OCI-LY7 (cell line): ENCODE data around the gene DNM3. TPM values are rescaled to one million over a fixed set of nuclear protein-coding genes. Genes with fewer than 3 reads are reported as not detected.

Experiments
- BruUV-seq: library from RNA; stranded (reverse); fragments of 400-500 nt; replicated peaks from 2 replicates; lab custom pipeline; 2021; lab: Mats Ljungman, UMichigan
- CTCF ChIA-PET: fragments of 300-600 bp; sonication (Branson Sonifier 250); formaldehyde crosslinking; loops from one replicate; lab custom pipeline; 2022; ENCODE audit warnings: antibody characterized with exemption; ENCODE audit not compliant: unreplicated experiment; lab: Charles Lee
- POLR2A ChIA-PET: fragments of 300-600 bp; sonication (Branson Sonifier 250); formaldehyde crosslinking; loops from one replicate; lab custom pipeline; 2022; ENCODE audit warnings: antibody characterized with exemption; lab: Charles Lee
- DNase-seq: peaks from one replicate; pipeline ENCODE4 v3.0.0-alpha.2; 2015; ENCODE audit warnings: low spot score
- H2AFZ ChIP-seq: fragments of 200-600 bp; sonication (generic), shearing (Covaris generic); 2 replicates; pipeline ENCODE4 v1.6.1; 2014; ENCODE audit warnings: mild to moderate bottlenecking, antibody characterized with exemption, low read length, moderate library complexity
- H3K27ac ChIP-seq: fragments of 200-600 bp; sonication (generic); 2 replicates; pipeline ENCODE4 v1.5.1; 2014; ENCODE audit warnings: mixed run types, low read depth, mild to moderate bottlenecking, moderate library complexity, low read length, inconsistent platforms; ENCODE audit not compliant: poor library complexity, severe bottlenecking
- H3K36me3 ChIP-seq: fragments of 200-600 bp; sonication (generic); 2 replicates; pipeline ENCODE4 v1.6.1; 2014; ENCODE audit warnings: mild to moderate bottlenecking, antibody characterized with exemption, low read length, moderate library complexity, mixed read lengths; ENCODE audit not compliant: insufficient read depth
- H3K4me1 ChIP-seq: fragments of 200-600 bp; sonication (generic); 2 replicates; pipeline ENCODE4 v1.5.1; 2014; ENCODE audit warnings: mild to moderate bottlenecking, low read length; ENCODE audit not compliant: insufficient read depth, poor library complexity, severe bottlenecking
- H3K4me2 ChIP-seq: fragments of 200-600 bp; sonication (generic); 2 replicates; pipeline ENCODE4 v1.6.1; 2014; ENCODE audit warnings: mild to moderate bottlenecking, low read length
- H3K4me3 ChIP-seq: fragments of 200-600 bp; sonication (generic); 2 replicates; pipeline ENCODE4 v1.5.1; 2014; ENCODE audit warnings: mild to moderate bottlenecking, low read depth, low read length; ENCODE audit not compliant: poor library complexity, severe bottlenecking
- H3K79me2 ChIP-seq: fragments of 200-600 bp; sonication (generic); 2 replicates; pipeline ENCODE4 v1.6.1; 2016; ENCODE audit warnings: low read depth, mild to moderate bottlenecking, low read length, moderate library complexity, mixed read lengths; ENCODE audit not compliant: insufficient read depth
- H3K9me2 ChIP-seq: fragments of 200-600 bp; sonication (generic); 2 replicates; pipeline ENCODE4 v1.6.1; 2016; ENCODE audit warnings: mild to moderate bottlenecking, low read length, mixed read lengths; ENCODE audit not compliant: insufficient read depth
- H3K9me3 ChIP-seq: fragments of 200-600 bp; sonication (generic); 2 replicates; pipeline ENCODE4 v1.6.1; 2014; ENCODE audit warnings: mild to moderate bottlenecking, mixed run types, low read length, mixed read lengths
- H4K20me1 ChIP-seq: fragments of 200-600 bp; sonication (generic); 2 replicates; pipeline ENCODE4 v1.6.1; 2014; ENCODE audit warnings: mild to moderate bottlenecking, antibody characterized with exemption, low read length, moderate library complexity, mixed read lengths; ENCODE audit not compliant: insufficient read depth
- EZH2phosphoT487 ChIP-seq: fragments of 200-600 bp; sonication (generic); IDR thresholded peaks from 2 replicates; pipeline ENCODE4 v1.6.1; 2018; ENCODE audit warnings: low read depth, borderline replicate concordance, mild to moderate bottlenecking, mixed run types, antibody characterized with exemption, low read length, moderate library complexity, mixed read lengths
- intact Hi-C: fragments of 100-400 bp; cut with micrococcal nuclease; formaldehyde crosslinking; loops from one replicate; pipeline ENCODE4 v1.10.0; 2022; ENCODE audit not compliant: unreplicated experiment
- total RNA-seq, 2 experiments: library from RNA; depleted of rRNA in 1 of 2; stranded (reverse); fragments of >200 nt in 1 of 2; shearing (Covaris generic) in 1 of 2; gene quantifications; 2 replicates each; pipeline ENCODE4 v1.2.3, GENCODE V29; 2014 to 2022
- TF ChIP-seq, protein P1 (sequence below): fragments of 200-600 bp; sonication (generic); conservative IDR thresholded peaks from 2 replicates; pipeline ENCODE4 v1.5.1; 2014; ENCODE audit warnings: mild to moderate bottlenecking, antibody characterized with exemption, low read length, moderate library complexity, mixed read lengths

Gene DNM3
- total RNA-seq, 2 experiments from 2014 or later, result 0.47 to 0.61 TPM

DNA sequence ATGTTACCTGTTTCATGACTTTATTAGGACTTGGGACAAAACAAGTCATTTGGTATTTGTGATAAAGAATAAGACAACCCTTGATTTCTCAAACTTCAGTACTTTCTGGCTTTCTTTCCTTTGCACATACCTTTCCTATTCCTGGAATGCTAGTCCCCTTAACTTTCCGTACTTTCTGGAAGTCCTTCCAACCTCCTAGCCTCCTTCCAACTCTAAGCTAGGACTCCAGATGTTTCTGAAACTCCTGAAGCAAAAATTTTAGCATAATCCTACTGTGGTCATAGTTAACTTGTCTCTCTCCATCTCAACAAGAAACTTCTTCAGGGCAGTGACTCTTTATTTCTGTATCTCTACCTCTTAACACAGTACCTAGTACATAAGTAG lies 559.4 kb downstream of the DNM3 start:
- Histone ChIP-seq H3K27ac (no peak overlapping the region), H3K9me2 (no peaks in the 10 kb centered on the region), H4K20me1 (no peaks in the 10 kb centered on the region), H3K36me3 (no peaks in the 10 kb centered on the region), H3K4me1 (peaks cover 6% of the 10 kb centered on the region), H3K4me2 (no peak overlapping the region), H3K79me2 (no peaks in the 10 kb centered on the region), H3K9me3 (no peaks in the 10 kb centered on the region), H2AFZ (no peak overlapping the region), H3K4me3 (no peak overlapping the region)
- POLR2A ChIA-PET, result interaction anchor here (1.5 kb wide), 1 partner anchor 41 kb away, joined by 4 read pairs; no protein-coding TSS in a partner anchor
- DNase-seq, result no peak
- CTCF ChIA-PET, result no interaction called here
- intact Hi-C loops, result no loop called here
- BruUV-seq, result no TSS peak
- TF ChIP-seq, protein P1, sequence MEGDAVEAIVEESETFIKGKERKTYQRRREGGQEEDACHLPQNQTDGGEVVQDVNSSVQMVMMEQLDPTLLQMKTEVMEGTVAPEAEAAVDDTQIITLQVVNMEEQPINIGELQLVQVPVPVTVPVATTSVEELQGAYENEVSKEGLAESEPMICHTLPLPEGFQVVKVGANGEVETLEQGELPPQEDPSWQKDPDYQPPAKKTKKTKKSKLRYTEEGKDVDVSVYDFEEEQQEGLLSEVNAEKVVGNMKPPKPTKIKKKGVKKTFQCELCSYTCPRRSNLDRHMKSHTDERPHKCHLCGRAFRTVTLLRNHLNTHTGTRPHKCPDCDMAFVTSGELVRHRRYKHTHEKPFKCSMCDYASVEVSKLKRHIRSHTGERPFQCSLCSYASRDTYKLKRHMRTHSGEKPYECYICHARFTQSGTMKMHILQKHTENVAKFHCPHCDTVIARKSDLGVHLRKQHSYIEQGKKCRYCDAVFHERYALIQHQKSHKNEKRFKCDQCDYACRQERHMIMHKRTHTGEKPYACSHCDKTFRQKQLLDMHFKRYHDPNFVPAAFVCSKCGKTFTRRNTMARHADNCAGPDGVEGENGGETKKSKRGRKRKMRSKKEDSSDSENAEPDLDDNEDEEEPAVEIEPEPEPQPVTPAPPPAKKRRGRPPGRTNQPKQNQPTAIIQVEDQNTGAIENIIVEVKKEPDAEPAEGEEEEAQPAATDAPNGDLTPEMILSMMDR, result no peak
- TF ChIP-seq EZH2phosphoT487, result no peak

DNA sequence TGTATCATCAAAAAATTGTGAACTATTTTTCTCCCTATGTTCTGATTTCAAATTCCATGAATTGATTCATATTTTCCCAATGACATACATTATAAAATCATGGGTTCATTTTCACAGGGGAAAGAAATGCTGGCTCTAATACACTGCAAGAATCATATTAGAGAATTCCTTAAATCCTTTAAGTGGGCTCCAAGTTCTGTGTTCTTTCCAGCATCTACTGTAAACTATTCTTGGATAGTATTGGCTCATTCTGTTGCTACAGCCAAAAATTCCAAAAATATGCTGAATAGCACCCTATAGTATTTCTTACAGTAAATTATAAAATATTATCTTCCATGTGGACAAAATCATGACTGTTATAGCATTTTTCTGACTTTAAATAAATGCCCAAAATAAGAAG lies 560.2 kb downstream of the DNM3 start:
- no peaks in the 10 kb centered on the region for H4K20me1 ChIP-seq
- H3K36me3 ChIP-seq, result no peaks in the 10 kb centered on the region
- no peak overlapping the region for H3K4me3 ChIP-seq
- POLR2A ChIA-PET, result interaction anchor here (1.5 kb wide), 1 partner anchor 42 kb away, joined by 4 read pairs; no protein-coding TSS in a partner anchor
- H3K4me2 ChIP-seq, result no peak overlapping the region
- peaks cover 6% of the 10 kb centered on the region for H3K4me1 ChIP-seq
- H3K79me2 ChIP-seq, result no peaks in the 10 kb centered on the region
- TF ChIP-seq, protein P1, result no peak
- no peak for TF ChIP-seq EZH2phosphoT487
- DNase-seq, result no peak
- intact Hi-C loops, result no loop called here
- H3K9me3 ChIP-seq, result no peaks in the 10 kb centered on the region
- H3K9me2 ChIP-seq, result 0 out of 2 replicates have a peak, but pooled peaks cover 3% of the 10 kb centered on the region
- BruUV-seq, result no TSS peak
- CTCF ChIA-PET, result no interaction called here
- no peak overlapping the region for H3K27ac ChIP-seq
- no peak overlapping the region for H2AFZ ChIP-seq

DNA sequence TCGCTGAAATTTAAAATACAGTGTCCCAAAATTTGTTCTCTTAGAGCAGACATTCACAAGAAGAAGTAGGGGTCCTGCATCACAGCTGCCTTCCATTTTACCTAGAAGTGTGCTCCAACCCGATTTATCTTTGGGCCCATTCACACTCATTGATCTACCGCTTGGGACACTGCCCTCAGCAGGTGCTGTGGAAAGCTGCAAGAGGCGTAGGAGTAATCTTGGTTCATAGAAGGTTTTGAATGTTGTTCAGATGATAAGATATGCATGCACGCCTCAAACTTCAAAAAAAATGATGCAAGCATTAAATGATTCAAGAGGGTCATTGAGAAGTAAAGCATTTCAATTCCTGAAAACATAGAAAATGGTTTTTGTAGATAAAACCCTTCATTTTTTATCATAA lies 560.6 kb downstream of the DNM3 start:
- Histone ChIP-seq H2AFZ (no peak overlapping the region), H3K4me2 (no peak overlapping the region), H3K36me3 (no peaks in the 10 kb centered on the region), H3K9me3 (no peaks in the 10 kb centered on the region), H3K4me1 (peaks cover 6% of the 10 kb centered on the region), H3K4me3 (no peak overlapping the region), H3K27ac (no peak overlapping the region), H4K20me1 (no peaks in the 10 kb centered on the region), H3K9me2 (0 out of 2 replicates have a peak, but pooled peaks cover 4% of the 10 kb centered on the region), H3K79me2 (no peaks in the 10 kb centered on the region)
- intact Hi-C loops, result no loop called here
- BruUV-seq, result no TSS peak
- ChIA-PET CTCF (no interaction called here), POLR2A (interaction anchor here (0.8 kb wide), 1 partner anchor 59 kb away, joined by 3 read pairs; no protein-coding TSS in a partner anchor)
- DNase-seq, result peak; percentile 22
- TF ChIP-seq EZH2phosphoT487, result no peak
- TF ChIP-seq, protein P1, result peak; percentile 67
